ENCODE results near the gene ST6GALNAC3. TPM values are rescaled to one million over a fixed set of nuclear protein-coding genes. Genes with fewer than 3 reads are reported as not detected.

The ST6GALNAC3 gene
- polyA plus RNA-seq, 4 donors, result 72.5 to 103 (median 85.1) TPM

- no peak for DNase-seq (ENCODE audit: low read depth in 4 of 4, low spot score in 2 of 4)
Observed at GRCh38 chr1:76138217-76138616, 63.7 kb downstream of the ST6GALNAC3 start.

- no peak for DNase-seq (ENCODE audit: low read depth in 4 of 4, low spot score in 2 of 4)
Observed at GRCh38 chr1:76140227-76140626, 65.7 kb downstream of the ST6GALNAC3 start.

- no peak for DNase-seq (ENCODE audit: low read depth in 4 of 4, low spot score in 2 of 4)
Observed at GRCh38 chr1:76141929-76142328, 67.4 kb downstream of the ST6GALNAC3 start.

GRCh38 chr1:76142771-76143540 is 68.4 kb downstream of the ST6GALNAC3 start:
- DNase-seq (ENCODE audit: low read depth in 4 of 4, low spot score in 2 of 4), result no peak

- DNase-seq (ENCODE audit: low read depth in 4 of 4, low spot score in 2 of 4), result no peak
Observed at GRCh38 chr1:76144247-76144646, 69.7 kb downstream of the ST6GALNAC3 start.

GRCh38 chr1:76145332-76145731 is 70.8 kb downstream of the ST6GALNAC3 start:
- DNase-seq (ENCODE audit: low read depth in 4 of 4, low spot score in 2 of 4), result no peak

- DNase-seq (ENCODE audit: low read depth in 4 of 4, low spot score in 2 of 4), result no peak
Observed at GRCh38 chr1:76146184-76146583, 71.6 kb downstream of the ST6GALNAC3 start.

GRCh38 chr1:76147917-76148316 is 73.4 kb downstream of the ST6GALNAC3 start:
- no peak for DNase-seq (ENCODE audit: low read depth in 4 of 4, low spot score in 2 of 4)

- no peak for DNase-seq (ENCODE audit: low read depth in 4 of 4, low spot score in 2 of 4)
Observed at GRCh38 chr1:76148460-76148859, 73.9 kb downstream of the ST6GALNAC3 start.

- no peak for DNase-seq (ENCODE audit: low read depth in 4 of 4, low spot score in 2 of 4)
Observed at GRCh38 chr1:76153841-76154205, 79.3 kb downstream of the ST6GALNAC3 start.

GRCh38 chr1:76154206-76154956 is 79.8 kb downstream of the ST6GALNAC3 start:
- DNase-seq (ENCODE audit: low read depth in 4 of 4, low spot score in 2 of 4), result peak; percentile 60 to 90 (median 70)

- no peak for DNase-seq (ENCODE audit: low read depth in 4 of 4, low spot score in 2 of 4)
Observed at GRCh38 chr1:76156987-76157386, 82.4 kb downstream of the ST6GALNAC3 start.

- DNase-seq (ENCODE audit: low read depth in 4 of 4, low spot score in 2 of 4), result no peak
Observed at GRCh38 chr1:76158126-76158525, 83.6 kb downstream of the ST6GALNAC3 start.

- no peak for DNase-seq (ENCODE audit: low read depth in 4 of 4, low spot score in 2 of 4)
Observed at GRCh38 chr1:76160225-76160624, 85.7 kb downstream of the ST6GALNAC3 start.

- DNase-seq (ENCODE audit: low read depth in 4 of 4, low spot score in 2 of 4), result no peak
Observed at GRCh38 chr1:76161451-76161850, 86.9 kb downstream of the ST6GALNAC3 start.

- DNase-seq (ENCODE audit: low read depth in 4 of 4, low spot score in 2 of 4), result no peak
Observed at GRCh38 chr1:76162254-76162653, 87.7 kb downstream of the ST6GALNAC3 start.

- DNase-seq (ENCODE audit: low read depth in 4 of 4, low spot score in 2 of 4), result no peak
Observed at GRCh38 chr1:76164165-76164564, 89.6 kb downstream of the ST6GALNAC3 start.

GRCh38 chr1:76170084-76170483 is 95.5 kb downstream of the ST6GALNAC3 start:
- DNase-seq (ENCODE audit: low read depth in 4 of 4, low spot score in 2 of 4), result no peak

- DNase-seq (ENCODE audit: low read depth in 4 of 4, low spot score in 2 of 4), result no peak
Observed at GRCh38 chr1:76170513-76170912, 96.0 kb downstream of the ST6GALNAC3 start.

- no peak for DNase-seq (ENCODE audit: low read depth in 4 of 4, low spot score in 2 of 4)
Observed at GRCh38 chr1:76176000-76176399, 101.5 kb downstream of the ST6GALNAC3 start.

GRCh38 chr1:76177615-76178014 is 103.1 kb downstream of the ST6GALNAC3 start:
- no peak for DNase-seq (ENCODE audit: low read depth in 4 of 4, low spot score in 2 of 4)

GRCh38 chr1:76179219-76179698 is 104.7 kb downstream of the ST6GALNAC3 start:
- no peak for DNase-seq (ENCODE audit: low read depth in 4 of 4, low spot score in 2 of 4)

All from left renal cortex interstitium (tissue), 4 donors.